Loucy (cell line): ENCODE measurements around the gene SMG6.

Source experiments
- H2AFZ ChIP-seq: fragments of 200-600 bp; sonication (generic); 2 replicates; pipeline ENCODE4 v1.6.0; 2016; ENCODE audit warnings: antibody characterized with exemption, mild to moderate bottlenecking, low read length, moderate library complexity
- H3F3A ChIP-seq: fragments of 200-600 bp; 2 replicates; pipeline ENCODE4 v1.6.0; 2016; ENCODE audit warnings: antibody characterized with exemption, low read depth, mild to moderate bottlenecking
- H3K27me3 ChIP-seq: fragments of 200-600 bp; sonication (generic); 2 replicates; pipeline ENCODE4 v1.6.1; 2014; ENCODE audit warnings: low read length, mild to moderate bottlenecking; ENCODE audit not compliant: insufficient read depth, poor library complexity, severe bottlenecking
- H3K36me3 ChIP-seq: fragments of 200-600 bp; sonication (generic); 2 replicates; pipeline ENCODE4 v1.6.1; 2016; ENCODE audit warnings: low read length; ENCODE audit not compliant: insufficient read depth
- H3K4me1 ChIP-seq: fragments of 200-600 bp; sonication (generic); 2 replicates; pipeline ENCODE4 v1.5.1; 2014; ENCODE audit warnings: low read length, mild to moderate bottlenecking; ENCODE audit not compliant: insufficient read depth, poor library complexity, severe bottlenecking
- H3K4me2 ChIP-seq: fragments of 200-600 bp; sonication (generic); 2 replicates; pipeline ENCODE4 v1.6.0; 2014; ENCODE audit warnings: antibody characterized with exemption, low read length, low read depth, mild to moderate bottlenecking; ENCODE audit not compliant: poor library complexity, severe bottlenecking
- H3K4me3 ChIP-seq: fragments of 200-600 bp; sonication (generic); 2 replicates; pipeline ENCODE4 v1.5.1; 2014; ENCODE audit warnings: low read length, mild to moderate bottlenecking, mixed read lengths; ENCODE audit not compliant: poor library complexity, severe bottlenecking
- H3K79me2 ChIP-seq: fragments of 200-600 bp; sonication (generic); 2 replicates; pipeline ENCODE4 v1.6.1; 2014; ENCODE audit warnings: low read length; ENCODE audit not compliant: insufficient read depth
- H3K9ac ChIP-seq: fragments of 200-600 bp; sonication (generic); 2 replicates; pipeline ENCODE4 v1.6.0; 2014; ENCODE audit warnings: mild to moderate bottlenecking, low read depth, low read length, moderate library complexity; ENCODE audit not compliant: poor library complexity, severe bottlenecking
- H3K9me2 ChIP-seq: fragments of 200-600 bp; sonication (generic); replicated peaks from 2 replicates; pipeline ENCODE4 v1.6.1; 2016; ENCODE audit warnings: low read depth, low read length, mixed read lengths
- H3K9me3 ChIP-seq: fragments of 200-600 bp; sonication (generic); 2 replicates; pipeline ENCODE4 v1.6.1; 2014; ENCODE audit warnings: mild to moderate bottlenecking, antibody characterized with exemption, low read length, low read depth; ENCODE audit not compliant: insufficient read depth
- H4K20me1 ChIP-seq: fragments of 200-600 bp; sonication (generic); 2 replicates; pipeline ENCODE4 v1.6.0; 2014; ENCODE audit warnings: antibody characterized with exemption, low read length, mild to moderate bottlenecking; ENCODE audit not compliant: insufficient read depth, poor library complexity, severe bottlenecking
- CTCF ChIP-seq: fragments of 200-600 bp; sonication (generic); conservative IDR thresholded peaks from 2 replicates; pipeline ENCODE4 v1.5.1; 2014; ENCODE audit warnings: mild to moderate bottlenecking, antibody characterized with exemption, low read length
- EZH2phosphoT487 ChIP-seq: fragments of 200-600 bp; IDR thresholded peaks from 2 replicates; pipeline ENCODE4 v1.6.1; 2018; ENCODE audit warnings: antibody characterized with exemption, mild to moderate bottlenecking, moderate library complexity, borderline replicate concordance

Gene SMG6

DNA sequence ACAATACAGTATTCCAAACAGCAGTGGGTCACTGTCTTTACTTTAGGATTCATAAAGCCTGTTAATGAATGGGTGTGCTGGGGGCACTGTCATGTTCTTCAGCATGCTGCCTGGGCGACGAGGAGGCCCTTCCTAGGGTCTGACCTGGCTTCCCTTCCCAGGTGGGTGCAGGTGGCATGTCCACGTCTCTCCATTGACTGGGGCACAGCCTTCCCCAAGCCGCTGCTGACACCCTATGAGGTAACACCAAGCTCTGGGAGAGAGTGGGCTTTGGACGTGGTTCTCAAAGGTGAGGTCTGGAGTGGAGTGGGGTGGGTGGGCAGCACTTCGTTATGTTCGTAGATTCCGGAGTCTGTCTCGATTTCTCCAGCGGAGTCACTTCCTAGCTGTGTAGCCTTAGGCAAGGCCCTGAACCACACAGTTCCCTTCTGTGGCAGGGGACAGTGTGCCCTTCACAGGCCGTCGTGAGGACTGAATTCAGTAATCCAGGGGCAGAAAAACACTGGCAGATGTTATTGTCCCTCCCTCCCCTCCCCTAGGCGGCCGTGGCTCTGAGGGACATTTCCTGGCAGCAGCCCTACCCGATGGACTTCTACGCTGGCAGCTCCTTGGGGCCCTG is 262.5 kb downstream of the SMG6 start:
- H3K9me2 ChIP-seq: no peaks in the 10 kb centered on the region
- H2AFZ ChIP-seq: peak overlapping the region; percentile 70
- H3F3A ChIP-seq: no peaks in the 10 kb centered on the region
- H3K4me1 ChIP-seq: peaks cover 14% of the 10 kb centered on the region
- peak overlapping the region; percentile 82 for H3K4me3 ChIP-seq
- H3K27me3 ChIP-seq: no peaks in the 10 kb centered on the region
- no peaks in the 10 kb centered on the region for H3K9me3 ChIP-seq
- no peak for TF ChIP-seq CTCF
- TF ChIP-seq EZH2phosphoT487: no peak
- H3K4me2 ChIP-seq: peak overlapping the region; percentile 89
- no peaks in the 10 kb centered on the region; the same call in 1 of the 2 replicates for H3K36me3 ChIP-seq
- no peaks in the 10 kb centered on the region for H4K20me1 ChIP-seq
- H3K79me2 ChIP-seq: peaks cover 18% of the 10 kb centered on the region
- peak overlapping the region; percentile 84 for H3K9ac ChIP-seq

DNA sequence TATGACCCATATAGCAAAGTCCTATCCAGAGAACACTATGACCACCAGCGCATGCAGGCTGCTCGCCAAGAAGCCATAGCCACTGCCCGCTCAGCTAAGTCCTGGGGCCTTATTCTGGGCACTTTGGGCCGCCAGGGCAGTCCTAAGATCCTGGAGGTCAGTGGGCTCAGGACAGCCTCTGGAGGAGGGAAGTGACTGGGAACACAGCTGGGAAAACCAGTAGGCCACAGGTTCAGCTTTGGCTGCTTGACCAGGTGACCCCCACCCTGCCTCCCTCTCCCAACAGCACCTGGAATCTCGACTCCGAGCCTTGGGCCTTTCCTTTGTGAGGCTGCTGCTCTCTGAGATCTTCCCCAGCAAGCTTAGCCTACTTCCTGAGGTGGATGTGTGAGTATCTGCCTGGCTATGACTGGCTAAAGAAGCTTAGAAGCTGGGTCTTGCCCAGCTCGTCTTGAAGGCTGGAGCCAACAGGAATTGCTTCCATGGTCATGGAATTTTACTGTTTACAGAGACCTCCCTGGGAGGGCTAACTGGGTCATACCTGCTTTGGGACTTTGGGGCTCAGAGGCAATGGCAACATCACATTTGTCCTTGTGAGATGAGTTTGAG is 263.3 kb downstream of the SMG6 start:
- Histone ChIP-seq H3K36me3 (no peaks in the 10 kb centered on the region; the same call in 1 of the 2 replicates), H3K79me2 (peaks cover 18% of the 10 kb centered on the region), H4K20me1 (no peaks in the 10 kb centered on the region), H3K9me3 (no peaks in the 10 kb centered on the region), H3K4me2 (no peak overlapping the region), H3K9ac (no peak overlapping the region), H2AFZ (no peak overlapping the region), H3K4me1 (peaks cover 14% of the 10 kb centered on the region), H3K27me3 (no peaks in the 10 kb centered on the region), H3F3A (no peaks in the 10 kb centered on the region), H3K9me2 (no peaks in the 10 kb centered on the region), H3K4me3 (no peak overlapping the region)
- TF ChIP-seq CTCF (no peak), EZH2phosphoT487 (no peak)

- Histone ChIP-seq H3F3A (no peaks in the 10 kb centered on the region), H3K79me2 (peaks cover under 1% of the 10 kb centered on the region), H3K36me3 (no peaks in the 10 kb centered on the region; the same call in 1 of the 2 replicates), H3K27me3 (no peaks in the 10 kb centered on the region), H4K20me1 (no peaks in the 10 kb centered on the region), H3K4me2 (no peak overlapping the region), H3K4me1 (peaks cover 10% of the 10 kb centered on the region), H3K4me3 (no peak overlapping the region), H3K9me3 (no peaks in the 10 kb centered on the region), H3K9me2 (no peaks in the 10 kb centered on the region), H3K9ac (no peak overlapping the region), H2AFZ (no peak overlapping the region)
- TF ChIP-seq EZH2phosphoT487: no peak
- TF ChIP-seq CTCF: no peak
These were observed 266.4 kb downstream of the SMG6 start for GRCh38 chr17:2037155-2037554.
